Neural progenitor cell (in vitro differentiated cells): Measurements from ENCODE around the gene COIL.

Experiments
- CTCF ChIP-seq: fragments of 200-600 bp; sonication (generic); IDR thresholded peaks from 2 replicates; pipeline ENCODE4 v1.5.1; 2017; ENCODE audit warnings: antibody characterized with exemption, mild to moderate bottlenecking
- EZH2 ChIP-seq: fragments of 200-600 bp; sonication (generic); IDR thresholded peaks from 2 replicates; pipeline ENCODE4 v1.6.1; 2017; ENCODE audit warnings: antibody characterized with exemption, mild to moderate bottlenecking, moderate library complexity

- TF ChIP-seq CTCF = no peak
- no peak for TF ChIP-seq EZH2
Observed at GRCh38 chr17:56992364-56992763, 31.5 kb upstream of the COIL start.
